HepG2 (cell line): ENCODE results near the gene TBX3. TPM values are rescaled to one million over a fixed set of nuclear protein-coding genes. Genes with fewer than 3 reads are reported as not detected.

Source experiments
- FOXK2 ChIP-seq: fragments of 450-650 bp; IDR thresholded peaks from 2 replicates; pipeline ENCODE4 v1.6.1; 2016
- GFI1 ChIP-seq: sonication (generic); formaldehyde crosslinking; IDR thresholded peaks from 2 replicates; pipeline ENCODE4 v1.5.0; 2020; ENCODE audit warnings: missing genetic modification reagents, mild to moderate bottlenecking, borderline replicate concordance
- HMGXB4 ChIP-seq, 2 experiments: sonication (generic) in 1 of 2; formaldehyde crosslinking in 1 of 2; IDR thresholded peaks; 2 replicates each; pipeline versions ENCODE4 v1.4.0 to v1.6.1; 2018 to 2020; ENCODE audit warnings: missing genetic modification reagents in 2 of 2, borderline replicate concordance in 1 of 2, low read depth in 1 of 2, mild to moderate bottlenecking in 1 of 2, missing biosample characterization in 1 of 2
- IKZF5 ChIP-seq: IDR thresholded peaks from 2 replicates; pipeline ENCODE4 v1.6.1; 2018; ENCODE audit warnings: missing genetic modification reagents, mild to moderate bottlenecking, missing compliant biosample characterization
- IRF2 ChIP-seq: IDR thresholded peaks from 2 replicates; pipeline ENCODE4 v1.6.1; 2018; ENCODE audit warnings: missing genetic modification reagents, missing compliant biosample characterization
- NFAT5 ChIP-seq: sonication (generic); formaldehyde crosslinking; IDR thresholded peaks from 2 replicates; pipeline ENCODE4 v1.4.0; 2020; ENCODE audit warnings: missing genetic modification reagents
- NFIC ChIP-seq: IDR thresholded peaks from 2 replicates; pipeline ENCODE4 v1.6.1; 2012; ENCODE audit warnings: mild to moderate bottlenecking, low read length, inconsistent platforms
- RARA ChIP-seq: IDR thresholded peaks from 2 replicates; pipeline ENCODE4 v1.6.1; 2016; ENCODE audit warnings: missing genetic modification reagents, missing compliant biosample characterization
- TOPORS ChIP-seq: sonication (generic); formaldehyde crosslinking; IDR thresholded peaks from 2 replicates; pipeline ENCODE4 v1.8.0; 2023; ENCODE audit warnings: mild to moderate bottlenecking, missing genetic modification reagents
- ZBTB3 ChIP-seq: sonication (generic); formaldehyde crosslinking; IDR thresholded peaks from 2 replicates; pipeline ENCODE4 v1.4.0; 2020; ENCODE audit warnings: low read depth, mild to moderate bottlenecking, moderate library complexity, missing genetic modification reagents, borderline replicate concordance
- ZFP41 ChIP-seq: sonication (generic); formaldehyde crosslinking; IDR thresholded peaks from 2 replicates; pipeline ENCODE4 v1.4.0; 2020; ENCODE audit warnings: mild to moderate bottlenecking, missing genetic modification reagents, borderline replicate concordance
- ZNF546 ChIP-seq: sonication (generic); formaldehyde crosslinking; conservative IDR thresholded peaks from 2 replicates; pipeline ENCODE4 v1.8.1; 2023; ENCODE audit warnings: mild to moderate bottlenecking, missing genetic modification reagents
- polyA plus RNA-seq, 8 experiments: library from polyadenylated mRNA; depleted of rRNA in 3 of 8; stranded (reverse) in 7 of 8; unstranded in 1 of 8; fragments of >200 nt; fragmentation: Illumina TruSeq in 4 of 8; extraction: Trizol in 4 of 8; gene quantifications; 2 replicates each; pipeline versions ENCODE4 v1.2.1 to v1.2.3, GENCODE V29; 2011 to 2016; ENCODE audit warnings: low read depth in 4 of 8, missing spikeins in 1 of 8, mixed read lengths in 1 of 8; ENCODE audit not compliant: insufficient read depth in 1 of 8
- total RNA-seq, 5 experiments: library from RNA; depleted of rRNA; stranded (reverse); fragments of >200 nt; fragmentation: Illumina TruSeq; extraction: Trizol; gene quantifications; 2 replicates each; pipeline ENCODE4 v1.2.3, GENCODE V29; 2016; ENCODE audit warnings: low read depth in 1 of 5
- TF ChIP-seq, protein P1 (sequence below): sonication (generic); formaldehyde crosslinking; IDR thresholded peaks from 2 replicates; pipeline ENCODE4 v1.4.0; 2020; ENCODE audit warnings: mild to moderate bottlenecking, missing genetic modification reagents
- TF ChIP-seq, protein P2 (sequence below): IDR thresholded peaks from 2 replicates; pipeline ENCODE4 v1.6.1; 2012; ENCODE audit warnings: inconsistent platforms
- TF ChIP-seq, protein P3 (sequence below): sonication (generic); formaldehyde crosslinking; IDR thresholded peaks from 2 replicates; pipeline ENCODE4 v1.4.0; 2020; ENCODE audit warnings: missing genetic modification reagents

The TBX3 gene
- total and polyA plus RNA-seq, 2 of the 13 experiments (the other 11 are each of a cell fraction or from before 2014, with no cell fraction given): 27.1 to 42.4 TPM

DNA sequence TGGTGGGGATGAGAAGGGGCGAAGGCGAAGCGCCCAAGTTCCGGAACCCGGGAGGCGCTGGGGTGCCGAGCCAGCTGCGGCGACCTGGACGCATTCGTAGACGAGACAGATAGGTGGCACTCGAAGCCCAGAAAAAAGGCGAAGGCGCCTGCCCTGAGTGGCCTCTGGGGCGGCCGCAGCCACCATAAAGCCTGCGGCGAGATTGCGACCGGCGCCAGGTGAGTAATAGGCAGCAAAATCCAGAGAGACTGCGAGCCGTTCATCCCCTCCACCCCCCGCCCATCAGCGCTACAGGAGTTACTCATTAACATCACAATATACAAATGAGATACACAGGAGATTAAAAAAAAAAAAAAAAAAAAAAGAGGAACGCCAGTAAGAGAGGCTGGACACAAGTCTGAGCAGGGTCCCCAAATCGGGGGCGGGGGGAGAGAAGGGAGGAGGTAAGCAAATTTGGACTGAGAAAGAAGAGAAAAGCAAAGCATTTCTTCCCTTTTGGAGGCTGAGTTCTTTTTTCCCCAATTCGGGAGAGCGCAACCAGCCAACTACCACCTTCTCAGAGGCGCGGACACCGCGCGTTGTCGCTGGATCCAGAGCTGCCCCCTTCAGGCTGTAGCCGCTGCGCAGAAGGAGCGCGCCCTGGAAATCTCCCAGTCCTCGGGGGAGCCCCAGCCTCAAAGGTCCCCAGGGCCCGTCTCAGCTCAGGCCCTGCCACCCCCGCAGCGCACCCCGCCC is 15.7 kb downstream of the TBX3 start (continued):
- TF ChIP-seq IKZF5 (CRISPR knock-in tag) (peak; percentile 77; the same call in 1 of the 2 replicates), ZNF546 (no peak), NFIC (no peak), NFAT5 (CRISPR knock-in tag) (no peak), ZFP41 (CRISPR knock-in tag) (no peak), RARA (CRISPR knock-in tag) (peak; percentile 38; the same call in 1 of the 2 replicates), IRF2 (0 out of 2 replicates have a peak, but pooled peaks have one; percentile 52), TOPORS (CRISPR knock-in tag) (no peak), ZBTB3 (CRISPR knock-in tag) (no peak), FOXK2 (no peak), HMGXB4 (CRISPR knock-in tag; IDR thresholded peaks at IDR 0.05; ENCODE audit: borderline replicate concordance in 1 of 2, low read depth in 1 of 2) (peak; percentile 72 to 86; a peak in 3 of 4 replicates), GFI1 (CRISPR knock-in tag) (no peak)
- TF ChIP-seq, protein P1, sequence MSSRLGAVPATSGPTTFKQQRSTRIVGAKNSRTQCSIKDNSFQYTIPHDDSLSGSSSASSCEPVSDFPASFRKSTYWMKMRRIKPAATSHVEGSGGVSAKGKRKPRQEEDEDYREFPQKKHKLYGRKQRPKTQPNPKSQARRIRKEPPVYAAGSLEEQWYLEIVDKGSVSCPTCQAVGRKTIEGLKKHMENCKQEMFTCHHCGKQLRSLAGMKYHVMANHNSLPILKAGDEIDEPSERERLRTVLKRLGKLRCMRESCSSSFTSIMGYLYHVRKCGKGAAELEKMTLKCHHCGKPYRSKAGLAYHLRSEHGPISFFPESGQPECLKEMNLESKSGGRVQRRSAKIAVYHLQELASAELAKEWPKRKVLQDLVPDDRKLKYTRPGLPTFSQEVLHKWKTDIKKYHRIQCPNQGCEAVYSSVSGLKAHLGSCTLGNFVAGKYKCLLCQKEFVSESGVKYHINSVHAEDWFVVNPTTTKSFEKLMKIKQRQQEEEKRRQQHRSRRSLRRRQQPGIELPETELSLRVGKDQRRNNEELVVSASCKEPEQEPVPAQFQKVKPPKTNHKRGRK (CRISPR knock-in tag): no peak
- TF ChIP-seq, protein P2, sequence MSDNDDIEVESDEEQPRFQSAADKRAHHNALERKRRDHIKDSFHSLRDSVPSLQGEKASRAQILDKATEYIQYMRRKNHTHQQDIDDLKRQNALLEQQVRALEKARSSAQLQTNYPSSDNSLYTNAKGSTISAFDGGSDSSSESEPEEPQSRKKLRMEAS: no peak; the same call in 1 of the 2 replicates
- TF ChIP-seq, protein P3, sequence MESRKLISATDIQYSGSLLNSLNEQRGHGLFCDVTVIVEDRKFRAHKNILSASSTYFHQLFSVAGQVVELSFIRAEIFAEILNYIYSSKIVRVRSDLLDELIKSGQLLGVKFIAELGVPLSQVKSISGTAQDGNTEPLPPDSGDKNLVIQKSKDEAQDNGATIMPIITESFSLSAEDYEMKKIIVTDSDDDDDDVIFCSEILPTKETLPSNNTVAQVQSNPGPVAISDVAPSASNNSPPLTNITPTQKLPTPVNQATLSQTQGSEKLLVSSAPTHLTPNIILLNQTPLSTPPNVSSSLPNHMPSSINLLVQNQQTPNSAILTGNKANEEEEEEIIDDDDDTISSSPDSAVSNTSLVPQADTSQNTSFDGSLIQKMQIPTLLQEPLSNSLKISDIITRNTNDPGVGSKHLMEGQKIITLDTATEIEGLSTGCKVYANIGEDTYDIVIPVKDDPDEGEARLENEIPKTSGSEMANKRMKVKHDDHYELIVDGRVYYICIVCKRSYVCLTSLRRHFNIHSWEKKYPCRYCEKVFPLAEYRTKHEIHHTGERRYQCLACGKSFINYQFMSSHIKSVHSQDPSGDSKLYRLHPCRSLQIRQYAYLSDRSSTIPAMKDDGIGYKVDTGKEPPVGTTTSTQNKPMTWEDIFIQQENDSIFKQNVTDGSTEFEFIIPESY: peak; percentile 24; the same call in 1 of the 2 replicates
